Activated CD8-positive, alpha-beta memory T cell treated with anti-CD3 and anti-CD28 coated beads, Interleukin-2, amount 10 ng/mL, durations not matched to agents 7 days and 5 days (primary cell): ENCODE measurements around the gene AMN1. TPM values are rescaled to one million over a fixed set of nuclear protein-coding genes. Genes with fewer than 3 reads are reported as not detected.
"Not testable (repeated sequence)": the region's sequence is repeated elsewhere in the genome, so short reads cannot be mapped to it uniquely, and the experiment has no call there.

Experiments
- ATAC-seq: fragments of 150-1000 bp; cut with Tn5 transposase; one replicate; pipeline ENCODE4 v1.10.0; 2021; ENCODE audit warnings: moderate library complexity
- CTCF ChIA-PET: fragments of 350-600 bp; sonication (Branson Sonifier 250); formaldehyde crosslinking; loops from one replicate; lab custom pipeline; 2021; ENCODE audit warnings: antibody characterized with exemption; lab: Charles Lee
- DNase-seq: peaks from one replicate; pipeline ENCODE4 v3.0.0-alpha.2; 2020
- H3K27ac Mint-ChIP-seq: one replicate; pipeline ENCODE4 v1.8.0; 2021; ENCODE audit warnings: mild to moderate bottlenecking, mixed read lengths
- H3K27me3 Mint-ChIP-seq: one replicate; pipeline ENCODE4 v1.8.0; 2021; ENCODE audit warnings: mixed read lengths
- H3K36me3 Mint-ChIP-seq: one replicate; pipeline ENCODE4 v1.8.0; 2021; ENCODE audit warnings: mild to moderate bottlenecking, mixed read lengths
- H3K4me1 Mint-ChIP-seq: one replicate; pipeline ENCODE4 v1.8.0; 2021; ENCODE audit warnings: mixed read lengths
- H3K4me3 Mint-ChIP-seq: one replicate; pipeline ENCODE4 v1.8.0; 2021; ENCODE audit warnings: mild to moderate bottlenecking, moderate library complexity, mixed read lengths
- H3K9me3 Mint-ChIP-seq: one replicate; pipeline ENCODE4 v1.8.0; 2022; ENCODE audit warnings: low read depth, mixed read lengths
- total RNA-seq, 2 experiments: library from RNA; stranded (reverse); gene quantifications; one replicate each; pipeline ENCODE4 v1.2.3, GENCODE V29; 2021

AMN1 gene
- total RNA-seq, 2 experiments from 2014 or later = 3.1 to 3.9 TPM

DNA sequence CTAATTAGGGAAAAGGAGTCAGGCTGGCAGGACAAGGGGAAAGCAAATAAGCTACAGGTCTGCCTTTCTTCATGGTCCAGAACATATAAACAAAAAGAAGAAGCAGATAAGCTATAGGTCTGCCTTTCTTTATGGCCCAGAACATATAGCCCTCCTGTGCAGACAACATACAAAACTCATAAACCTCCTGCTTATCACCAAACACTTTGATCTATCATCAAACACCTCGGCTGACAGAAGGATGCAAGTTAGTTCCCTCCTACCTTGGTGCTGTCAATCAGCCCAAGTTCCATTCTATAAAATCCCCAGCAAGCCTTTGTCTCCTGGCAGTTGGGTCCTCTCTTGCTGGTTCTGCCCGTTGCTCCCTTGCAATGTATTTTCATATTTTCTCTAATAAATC lies 23.2 kb downstream of the AMN1 start:
- no peaks in the 10 kb centered on the region for H3K27me3 Mint-ChIP-seq

DNA sequence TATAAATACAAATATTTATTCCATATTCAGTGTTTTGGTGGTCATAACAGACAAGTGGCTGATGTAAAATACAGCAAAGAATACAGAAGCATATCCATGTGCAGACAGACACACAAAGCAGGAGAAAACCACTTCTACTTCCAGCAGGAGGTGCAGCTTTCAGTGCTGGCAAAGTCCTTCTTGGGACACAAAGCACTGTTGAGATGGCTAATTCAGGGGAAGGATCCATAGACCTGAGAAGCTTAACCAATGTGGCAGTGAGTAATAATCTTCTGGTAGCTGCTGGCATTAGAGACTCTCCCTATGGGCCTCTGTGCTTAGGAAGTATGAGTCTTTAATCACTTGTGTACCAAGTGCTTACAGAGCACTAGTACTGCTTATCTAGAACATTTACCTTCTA lies 26.8 kb downstream of the AMN1 start:
- ATAC-seq (no peak), DNase-seq (no peak)
- Mint-ChIP-seq H3K27me3 (no peaks in the 10 kb centered on the region), H3K27ac (no peak overlapping the region), H3K9me3 (no peaks in the 10 kb centered on the region), H3K4me1 (no peaks in the 10 kb centered on the region), H3K36me3 (peaks cover 9% of the 10 kb centered on the region), H3K4me3 (no peak overlapping the region)
- CTCF ChIA-PET = no interaction called here

More for the DNA sequence above, 23.2 kb downstream of the AMN1 start:
- ATAC-seq (no peak), DNase-seq (no peak)
- Mint-ChIP-seq H3K27ac (no peak overlapping the region), H3K9me3 (peaks cover 9% of the 10 kb centered on the region), H3K36me3 (peaks cover 20% of the 10 kb centered on the region), H3K4me3 (no peak overlapping the region), H3K4me1 (no peaks in the 10 kb centered on the region)
- CTCF ChIA-PET = no interaction called here

DNA sequence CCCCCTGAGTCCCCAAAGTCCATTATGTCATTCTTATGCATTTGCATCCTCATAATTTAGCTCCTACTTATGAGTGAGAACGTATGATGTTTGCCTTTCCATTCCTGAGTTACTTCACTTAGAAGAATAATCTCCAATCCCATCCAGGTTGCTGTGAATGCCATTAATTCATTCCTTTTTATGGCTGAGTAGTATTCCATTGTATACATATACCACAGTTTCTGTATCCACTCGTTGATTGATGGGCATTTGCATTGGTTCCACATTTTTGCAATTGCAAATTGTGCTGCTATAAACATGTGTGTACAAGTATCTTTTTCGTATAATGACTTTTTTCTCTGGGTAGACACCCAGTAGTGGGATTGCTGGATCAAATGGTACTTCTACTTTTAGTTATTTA lies 38.9 kb downstream of the AMN1 start:
- H3K27ac Mint-ChIP-seq, H3K27me3 Mint-ChIP-seq, H3K9me3 Mint-ChIP-seq, H3K4me3 Mint-ChIP-seq, ATAC-seq, DNase-seq, H3K4me1 Mint-ChIP-seq: not testable (repeated sequence)
- CTCF ChIA-PET = interaction anchor here (1.6 kb wide), 1 partner anchor 9 kb away, joined by 3 read pairs; no protein-coding TSS in a partner anchor
- peaks cover 22% of the 10 kb centered on the region for H3K36me3 Mint-ChIP-seq

DNA sequence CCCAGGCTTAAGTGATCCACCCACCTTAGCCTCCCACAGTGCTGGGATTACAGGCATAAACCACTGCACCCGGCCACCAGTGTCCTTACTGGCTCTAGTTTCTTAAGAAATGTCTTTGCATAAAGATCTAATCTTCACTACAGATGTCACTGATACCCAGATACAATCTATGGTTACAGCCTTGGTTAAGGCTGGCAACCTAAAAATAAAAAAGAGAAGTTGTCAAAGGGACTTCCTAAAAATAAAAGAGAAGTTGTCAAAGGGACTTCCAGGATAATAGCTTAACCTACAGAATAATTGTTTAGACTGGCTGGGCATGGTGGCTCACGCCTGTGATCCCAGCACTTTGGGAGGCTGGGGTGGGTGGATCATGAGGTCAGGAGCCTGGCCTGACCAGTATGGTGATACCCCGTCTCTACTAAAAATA lies 41.7 kb downstream of the AMN1 start:
- H3K9me3 Mint-ChIP-seq = peaks cover 2% of the 10 kb centered on the region
- H3K4me3 Mint-ChIP-seq = no peak overlapping the region
- peaks cover 10% of the 10 kb centered on the region for H3K4me1 Mint-ChIP-seq
- H3K27me3 Mint-ChIP-seq = no peaks in the 10 kb centered on the region
- no peak for DNase-seq
- H3K36me3 Mint-ChIP-seq = peaks cover 38% of the 10 kb centered on the region
- no peak overlapping the region for H3K27ac Mint-ChIP-seq
- ATAC-seq = no peak
- CTCF ChIA-PET = no interaction called here

DNA sequence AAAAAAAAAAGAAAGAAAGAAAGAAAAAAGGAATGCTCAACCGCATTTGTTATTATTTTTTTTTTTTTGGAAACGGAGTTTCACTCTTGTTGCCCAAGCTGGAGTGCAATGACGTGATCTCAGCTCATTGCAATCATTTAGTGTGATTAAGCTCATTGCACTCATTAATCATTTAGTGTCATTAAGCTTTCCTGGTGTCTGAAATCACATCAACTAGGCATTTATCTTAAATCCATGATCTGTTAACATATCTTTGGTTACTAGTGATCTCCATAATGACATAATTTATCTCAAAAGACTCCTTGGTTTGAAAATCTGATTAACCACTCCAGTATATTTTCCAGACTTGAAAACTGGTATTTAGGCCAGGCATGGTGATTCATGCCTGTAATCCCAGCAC lies 43.0 kb downstream of the AMN1 start:
- Mint-ChIP-seq H3K27me3 (no peaks in the 10 kb centered on the region), H3K36me3 (peaks cover 37% of the 10 kb centered on the region), H3K27ac (no peak overlapping the region), H3K4me1 (peaks cover 12% of the 10 kb centered on the region), H3K4me3 (no peak overlapping the region), H3K9me3 (peaks cover 2% of the 10 kb centered on the region)
- CTCF ChIA-PET = interaction anchor here (1.2 kb wide), 1 partner anchor 29 kb away, joined by 3 read pairs; no protein-coding TSS in a partner anchor
- DNase-seq = no peak
- ATAC-seq = no peak

DNA sequence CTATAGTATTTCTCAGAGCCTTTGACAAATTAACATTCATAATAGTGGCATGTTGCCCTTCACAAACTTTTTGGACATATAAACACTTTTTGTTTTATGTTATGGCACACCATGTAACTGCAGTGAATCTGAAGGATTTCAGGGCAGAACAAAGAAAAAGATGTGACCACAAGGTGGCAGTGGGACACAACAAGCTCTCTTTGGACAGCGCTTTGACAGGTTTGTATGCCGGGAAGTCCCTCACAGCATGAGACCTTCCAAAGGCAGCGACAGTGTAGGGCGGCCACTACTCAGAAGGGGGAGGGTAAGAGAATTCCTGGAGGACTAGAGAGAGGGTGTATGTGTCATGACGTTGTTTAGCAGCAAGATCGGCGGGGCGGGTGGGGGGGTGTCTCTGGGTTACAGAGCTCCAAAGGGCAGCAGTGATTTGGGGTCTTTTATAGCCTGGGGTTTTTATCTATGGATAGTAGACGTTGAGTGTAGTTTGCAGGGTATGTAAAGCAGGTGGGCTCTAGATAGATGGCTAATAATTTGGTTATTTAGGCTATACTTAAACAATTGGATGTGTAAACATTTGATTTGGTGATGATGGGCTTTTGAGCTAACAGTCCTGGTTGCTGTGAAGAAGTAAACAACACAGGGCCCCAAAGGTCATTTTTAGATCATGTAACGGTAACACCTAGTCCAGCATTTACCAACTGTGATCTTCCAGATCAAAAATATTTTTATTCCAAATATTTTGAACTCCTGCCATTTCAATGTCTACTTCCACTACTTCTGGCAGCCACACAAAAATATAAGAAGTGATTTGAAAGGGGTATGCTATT lies 46.5 kb downstream of the AMN1 start:
- Mint-ChIP-seq H3K27ac (peak overlapping the region; percentile 65), H3K4me1 (peaks cover 12% of the 10 kb centered on the region), H3K9me3 (no peaks in the 10 kb centered on the region), H3K4me3 (no peak overlapping the region), H3K36me3 (peaks cover 28% of the 10 kb centered on the region), H3K27me3 (no peaks in the 10 kb centered on the region)
- peak; percentile 80 for DNase-seq
- CTCF ChIA-PET = interaction anchor here (0.6 to 2.7 kb wide), 24 partner anchors 10 to 630 kb away, joined by 3 to 13 read pairs (median 4); partner anchors contain the start of gene RESF1
- peak; percentile 91 for ATAC-seq

DNA sequence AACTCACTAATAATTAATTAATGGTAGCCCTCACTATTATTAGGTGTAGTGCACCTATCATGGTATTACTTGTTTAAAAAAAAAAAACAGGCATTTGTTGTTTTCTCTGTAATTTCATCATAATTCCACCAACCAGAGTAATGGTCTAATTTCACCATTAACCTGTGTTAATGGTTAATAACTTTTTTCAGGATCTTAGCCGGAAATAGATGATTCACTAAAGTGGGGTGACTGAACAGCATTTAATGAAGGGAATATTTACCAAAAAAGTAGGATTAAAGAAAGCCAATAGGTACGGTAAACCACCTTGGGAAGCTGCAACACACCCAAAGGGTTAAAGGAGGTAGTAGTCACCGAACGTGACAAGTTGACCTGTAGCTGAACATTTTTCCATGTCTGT lies 56.3 kb downstream of the AMN1 start:
- H3K36me3 Mint-ChIP-seq = peaks cover 10% of the 10 kb centered on the region
- H3K4me1 Mint-ChIP-seq = no peaks in the 10 kb centered on the region
- H3K27ac Mint-ChIP-seq = no peak overlapping the region
- no peaks in the 10 kb centered on the region for H3K9me3 Mint-ChIP-seq
- no peaks in the 10 kb centered on the region for H3K27me3 Mint-ChIP-seq
- no peak overlapping the region for H3K4me3 Mint-ChIP-seq
- DNase-seq = no peak
- no peak for ATAC-seq
- CTCF ChIA-PET = interaction anchor here (0.7 to 1.2 kb wide), 2 partner anchors 10 to 13 kb away, joined by 3 read pairs; no protein-coding TSS in a partner anchor

DNA sequence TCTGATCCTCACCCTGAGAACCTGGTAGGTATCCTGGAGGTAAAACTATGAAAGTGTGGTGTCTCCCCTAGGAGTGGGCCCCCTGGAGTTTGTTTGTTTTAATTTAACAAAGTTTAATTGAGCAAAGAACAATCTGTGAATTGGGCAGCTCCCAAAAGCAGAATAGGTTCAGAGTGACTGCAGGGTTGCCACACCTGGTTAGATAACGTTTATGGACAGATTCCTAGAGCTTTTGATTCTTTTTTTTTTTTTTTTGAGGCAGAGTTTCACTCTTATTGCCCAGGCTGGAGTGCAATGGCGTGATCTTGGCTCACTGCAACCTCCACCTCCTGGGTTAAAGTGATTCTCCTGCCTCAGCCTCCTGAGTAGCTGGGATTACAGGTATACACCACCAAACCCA lies 59.2 kb downstream of the AMN1 start:
- H3K27ac Mint-ChIP-seq, H3K9me3 Mint-ChIP-seq, H3K4me3 Mint-ChIP-seq, DNase-seq, ATAC-seq, H3K4me1 Mint-ChIP-seq, H3K27me3 Mint-ChIP-seq: not testable (repeated sequence)
- H3K36me3 Mint-ChIP-seq = peaks cover 12% of the 10 kb centered on the region
- CTCF ChIA-PET = interaction anchor here (0.8 to 3.5 kb wide), 2 partner anchors 13 to 16 kb away, joined by 3 to 11 read pairs; no protein-coding TSS in a partner anchor

DNA sequence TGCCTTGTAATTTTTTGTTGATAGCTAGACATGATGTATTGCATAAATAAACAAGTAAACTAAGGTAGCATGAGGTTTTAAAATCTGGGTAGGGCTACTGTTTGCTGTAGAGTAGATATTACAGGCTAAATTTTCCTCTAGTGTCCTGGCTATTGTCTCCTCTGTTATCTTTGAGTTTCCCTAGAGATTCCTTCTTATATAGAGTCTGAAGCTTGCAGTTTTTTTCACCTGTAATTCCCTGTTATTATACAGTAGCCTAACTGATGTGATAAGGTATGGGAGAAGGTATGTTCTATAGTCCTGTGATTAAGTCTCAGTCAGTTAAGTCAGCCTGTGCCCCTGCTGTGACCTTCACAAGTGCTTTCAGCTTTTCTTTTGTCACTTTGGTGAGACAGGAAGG lies 59.8 kb downstream of the AMN1 start:
- CTCF ChIA-PET = interaction anchor here (0.8 to 3.5 kb wide), 2 partner anchors 13 to 16 kb away, joined by 3 to 11 read pairs; no protein-coding TSS in a partner anchor
- DNase-seq = no peak
- no peak for ATAC-seq
- no peaks in the 10 kb centered on the region for H3K4me1 Mint-ChIP-seq
- no peak overlapping the region for H3K27ac Mint-ChIP-seq
- no peak overlapping the region for H3K4me3 Mint-ChIP-seq
- H3K27me3 Mint-ChIP-seq = no peaks in the 10 kb centered on the region
- H3K9me3 Mint-ChIP-seq = peaks cover 4% of the 10 kb centered on the region
- H3K36me3 Mint-ChIP-seq = peaks cover 12% of the 10 kb centered on the region

DNA sequence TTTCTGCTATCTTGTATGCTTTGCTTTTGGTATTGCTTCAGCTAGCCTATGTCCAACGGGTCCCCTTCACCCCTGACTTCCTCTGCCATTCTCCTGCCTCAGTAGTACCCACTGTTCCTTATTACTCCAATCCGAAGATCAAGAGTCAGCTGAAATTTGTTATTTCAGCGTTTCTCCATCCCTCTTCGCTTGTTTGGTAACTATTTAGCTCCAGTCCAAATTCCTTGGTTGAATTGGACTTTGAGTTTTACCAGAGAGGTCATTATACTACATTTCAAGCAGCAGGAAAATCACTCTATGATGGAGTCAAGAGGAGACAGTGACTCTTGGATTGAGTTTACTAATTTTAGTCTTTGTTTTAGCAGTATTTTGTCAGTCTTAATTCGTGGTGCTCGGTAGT lies 64.8 kb downstream of the AMN1 start:
- CTCF ChIA-PET = no interaction called here
- ATAC-seq = no peak
- Mint-ChIP-seq H3K27me3 (no peaks in the 10 kb centered on the region), H3K36me3 (peaks cover 9% of the 10 kb centered on the region), H3K4me1 (peaks cover 9% of the 10 kb centered on the region), H3K27ac (no peak overlapping the region), H3K9me3 (peaks cover 4% of the 10 kb centered on the region), H3K4me3 (no peak overlapping the region)
- DNase-seq = no peak

DNA sequence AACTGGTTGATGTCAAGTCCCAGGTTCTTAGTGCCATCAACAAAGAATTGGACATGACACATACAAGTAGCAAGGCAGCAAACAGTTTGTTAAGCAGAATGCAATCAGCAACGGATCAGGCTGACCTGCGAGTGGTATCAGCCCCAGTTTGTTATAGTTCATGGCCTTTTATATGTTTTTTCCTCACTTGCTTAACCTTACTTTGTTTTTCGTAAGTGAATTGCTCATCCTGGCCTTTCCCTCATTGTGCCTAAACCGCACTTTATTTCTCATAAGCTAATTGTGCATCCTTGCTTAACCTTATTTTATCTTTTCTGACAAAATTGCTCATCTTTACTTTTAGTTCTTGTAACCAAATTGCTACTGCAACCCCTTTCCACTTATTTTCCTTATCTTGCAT lies 65.2 kb downstream of the AMN1 start:
- Mint-ChIP-seq H3K27ac (no peak overlapping the region), H3K27me3 (no peaks in the 10 kb centered on the region), H3K4me3 (no peak overlapping the region), H3K4me1 (peaks cover 10% of the 10 kb centered on the region), H3K36me3 (peaks cover 6% of the 10 kb centered on the region), H3K9me3 (peaks cover 4% of the 10 kb centered on the region)
- CTCF ChIA-PET = no interaction called here
- ATAC-seq (no peak), DNase-seq (no peak)

DNA sequence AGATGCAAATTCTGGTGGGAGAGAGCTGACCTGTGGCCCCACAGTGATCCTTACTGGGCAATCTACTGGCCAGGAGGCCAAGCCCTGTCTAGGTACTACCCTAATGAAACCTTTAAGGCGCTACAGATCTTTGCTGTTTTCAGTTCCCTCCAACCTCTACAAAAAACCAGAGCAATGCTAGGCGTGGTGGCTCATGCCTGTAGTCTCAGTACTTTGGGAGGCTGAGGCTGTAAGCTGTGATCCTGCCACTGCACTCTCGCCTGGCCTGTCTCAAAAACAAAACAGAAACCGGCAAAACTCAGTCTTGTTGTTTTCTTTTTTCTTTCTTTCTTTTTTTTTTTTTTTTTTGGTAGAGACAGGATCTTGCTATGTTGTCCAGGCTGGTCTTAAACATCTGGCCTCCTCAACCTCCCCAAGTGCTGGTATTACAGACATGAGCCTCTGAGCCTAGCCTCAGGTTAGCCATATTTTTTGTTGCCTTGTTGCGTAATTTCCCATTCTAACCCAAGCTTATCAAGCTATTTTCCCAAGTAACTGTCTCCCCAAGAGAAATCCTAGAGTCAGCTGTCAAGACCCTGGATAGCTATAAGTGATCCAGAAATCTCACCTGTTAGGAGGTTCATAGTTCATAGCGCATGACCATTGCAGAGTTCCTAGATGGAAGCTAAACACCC lies 66.5 kb downstream of the AMN1 start:
- CTCF ChIA-PET = interaction anchor here (1.3 to 1.8 kb wide), 2 partner anchors 9 to 20 kb away, joined by 4 to 8 read pairs; no protein-coding TSS in a partner anchor

More for the DNA sequence above, 66.5 kb downstream of the AMN1 start:
- ATAC-seq (no peak), DNase-seq (no peak)
- H3K4me1 Mint-ChIP-seq = peaks cover 13% of the 10 kb centered on the region
- H3K9me3 Mint-ChIP-seq = peaks cover 4% of the 10 kb centered on the region
- H3K4me3 Mint-ChIP-seq = no peak overlapping the region
- no peaks in the 10 kb centered on the region for H3K27me3 Mint-ChIP-seq
- no peak overlapping the region for H3K27ac Mint-ChIP-seq
- peaks cover 4% of the 10 kb centered on the region for H3K36me3 Mint-ChIP-seq
